NT2/D1 (cell line): ENCODE results near the gene CHRND.

Experiments
- YY1 ChIP-seq: IDR thresholded peaks from 2 replicates; pipeline ENCODE4 v1.6.1; 2011; ENCODE audit not compliant: insufficient read length, insufficient read depth
- ZNF274 ChIP-seq: IDR thresholded peaks from 2 replicates; pipeline ENCODE4 v1.6.1; 2011; ENCODE audit warnings: mild to moderate bottlenecking, low read depth, low read length

- TF ChIP-seq ZNF274 (no peak), YY1 (no peak)
Measured at GRCh38 chr2:232516551-232516950, 9.4 kb upstream of the CHRND start.
